H1 (cell line): Measurements from ENCODE around the gene LARP1. TPM values are rescaled to one million over a fixed set of nuclear protein-coding genes. Genes with fewer than 3 reads are reported as not detected.

Experiments used
- CHD1 ChIP-seq: IDR thresholded peaks from 2 replicates; pipeline ENCODE4 v1.6.1; 2012; ENCODE audit warnings: low read depth, low read length, improper control_type of control experiment
- HDAC6 ChIP-seq: IDR thresholded peaks from one replicate; pipeline ENCODE4 v1.7.1; 2012; ENCODE audit warnings: low read depth, mild to moderate bottlenecking, inconsistent platforms, low read length, moderate library complexity
- RAD21 ChIP-seq, 2 experiments: IDR thresholded peaks in 1 of 2; conservative IDR thresholded peaks in 1 of 2; 2 replicates each; pipeline ENCODE4 v1.6.1; 2011; ENCODE audit warnings: low read depth in 2 of 2, low read length in 2 of 2, improper control_type of control experiment in 1 of 2, inconsistent platforms in 1 of 2, mild to moderate bottlenecking in 1 of 2, moderate library complexity in 1 of 2
- TAF7 ChIP-seq: optimal IDR thresholded peaks from 2 replicates; pipeline ENCODE3; 2011; ENCODE audit warnings: low read depth, mild to moderate bottlenecking, inconsistent platforms, low read length, moderate library complexity, borderline replicate concordance
- TCF12 ChIP-seq: IDR thresholded peaks from 2 replicates; pipeline ENCODE4 v1.6.1; 2011; ENCODE audit warnings: low read depth, mild to moderate bottlenecking, low read length
- polyA plus RNA-seq, 7 experiments: library from polyadenylated mRNA; depleted of rRNA in 3 of 7; stranded (reverse) in 5 of 7; unstranded in 2 of 7; fragments of >200 nt in 5 of 7; fragments of 200-250 nt in 2 of 7; gene quantifications; 1 replicate in 5 of 7; 2 replicates in 1 of 7; 4 replicates in 1 of 7; pipeline versions ENCODE4 v1.2.1 to v1.2.3, GENCODE V29; 2011 to 2013; ENCODE audit warnings: missing spikeins in 2 of 7, mixed read lengths in 2 of 7
- total RNA-seq: library from RNA; stranded (reverse); fragmentation: NEBNext Ultra II Directional; extraction: Animal tissue kit (Norgen Biotek cat#: 25700); gene quantifications from 2 replicates; pipeline ENCODE4 v1.2.1, GENCODE V29; 2021

The LARP1 gene
- total and polyA plus RNA-seq, 2 of the 8 experiments (the other 6 are each of a cell fraction or from before 2014, with no cell fraction given), result 106 to 422 TPM

DNA sequence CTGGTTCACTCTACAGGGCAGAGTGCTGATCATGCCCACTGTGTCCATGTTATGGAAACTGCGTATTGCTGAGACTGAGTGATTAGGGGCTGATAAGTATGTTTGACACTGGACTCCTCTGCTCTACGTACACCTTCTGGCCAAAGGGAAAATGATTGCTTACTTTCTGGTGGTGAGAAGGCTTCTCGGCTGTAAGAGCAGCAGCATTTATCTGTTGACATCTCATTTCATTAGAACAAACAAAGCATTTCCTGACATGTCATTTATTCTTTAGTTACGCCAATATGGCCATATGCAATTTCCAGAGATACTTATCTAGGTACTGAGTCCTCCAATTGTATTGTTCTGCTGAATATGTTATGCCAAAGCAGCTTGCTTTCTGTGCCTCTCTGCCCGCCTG is 89.6 kb downstream of the LARP1 start (continued):
- no peak for TF ChIP-seq RAD21 (IDR thresholded peaks at IDR 0.05 in 1 of 2, conservative IDR thresholded peaks at IDR 0.05 in 1 of 2; ENCODE audit: low read depth in 2 of 2, low read length in 2 of 2)
- TF ChIP-seq TCF12, result no peak
- TF ChIP-seq CHD1, result no peak
- no peak for TF ChIP-seq HDAC6
- TF ChIP-seq TAF7, result no peak
